GM21619 (cell line): ENCODE data around the gene ARHGEF5.

Experiments
- ATAC-seq: cut with Tn5 transposase; IDR thresholded peaks from one replicate; pipeline ENCODE4 v1.9.1; 2021; ENCODE audit not compliant: unreplicated experiment

The ARHGEF5 gene

GRCh38 chr7:144379776-144380384, 24.7 kb downstream of the ARHGEF5 start:
- ATAC-seq, result no peak

- ATAC-seq, result peak; percentile 90
These were observed 28.9 kb downstream of the ARHGEF5 start for GRCh38 chr7:144384071-144384470.

- ATAC-seq, result no peak
These were observed 29.5 kb downstream of the ARHGEF5 start for GRCh38 chr7:144384555-144385245.

DNA sequence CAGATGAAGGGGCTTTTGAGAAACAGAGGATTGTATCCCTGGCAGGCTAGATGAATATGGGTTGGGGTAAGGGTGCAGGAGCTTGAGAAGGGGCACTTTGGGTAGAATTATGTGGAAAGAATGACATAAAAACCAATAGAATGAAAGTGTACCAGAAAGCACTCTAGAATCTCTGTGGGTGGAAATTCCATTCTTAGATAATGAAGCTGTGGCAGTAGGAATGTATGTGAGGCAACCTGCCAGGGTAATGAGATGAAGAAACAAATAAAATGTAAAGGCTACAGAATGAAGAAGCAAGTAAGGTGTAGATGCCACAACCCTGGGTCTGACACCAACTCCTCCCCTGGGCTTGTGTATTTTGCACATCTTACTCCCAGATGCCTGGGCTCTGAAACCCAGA, 31.5 kb downstream of the ARHGEF5 start:
- no peak for ATAC-seq

DNA sequence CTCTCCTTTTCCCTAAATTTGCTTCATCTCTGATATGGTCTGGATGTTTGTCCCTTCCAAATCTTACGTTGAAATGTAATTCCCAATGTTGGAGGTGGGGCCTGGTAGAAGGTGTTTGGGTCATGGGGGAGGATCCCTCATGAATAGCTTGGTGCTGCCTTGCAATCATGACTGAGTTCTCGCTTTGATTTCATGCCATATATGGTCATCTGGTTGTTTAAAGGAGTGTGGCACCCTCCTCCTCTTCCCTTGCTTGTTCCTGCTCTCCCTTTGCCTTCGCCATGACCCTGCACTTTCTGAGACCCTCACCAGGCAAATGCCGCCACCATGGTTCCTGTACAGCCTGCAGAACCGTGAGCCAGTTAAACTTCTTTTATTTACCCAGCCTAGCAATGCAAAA, 33.7 kb downstream of the ARHGEF5 start:
- ATAC-seq, result no peak

GRCh38 chr7:144390481-144390880, 35.3 kb downstream of the ARHGEF5 start:
- no peak for ATAC-seq

GRCh38 chr7:144391014-144391413, 35.8 kb downstream of the ARHGEF5 start:
- ATAC-seq, result no peak

- peak; percentile 85 for ATAC-seq
These were observed 36.6 kb downstream of the ARHGEF5 start for GRCh38 chr7:144391823-144392255.

GRCh38 chr7:144397086-144397485, 41.9 kb downstream of the ARHGEF5 start:
- ATAC-seq, result no peak

DNA sequence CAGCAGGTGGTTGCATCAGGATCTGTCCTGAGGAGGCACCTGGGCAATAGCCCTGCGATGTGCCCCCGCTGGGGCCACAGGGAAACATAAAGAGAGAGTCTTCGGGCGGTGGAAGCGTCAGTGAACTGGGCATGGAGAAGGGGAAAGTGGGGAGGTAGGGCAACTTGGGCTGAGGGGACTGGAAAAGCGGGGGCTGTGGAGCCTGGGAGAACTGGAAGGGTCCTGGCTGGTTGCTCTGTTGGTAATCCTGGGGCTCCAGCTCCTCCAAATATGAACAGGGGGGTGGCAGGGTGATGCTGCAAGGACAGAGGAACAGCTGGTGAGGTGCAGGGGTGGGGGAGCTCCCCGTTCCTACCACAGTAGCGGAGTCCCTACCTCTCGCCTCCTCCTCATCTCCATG, 43.1 kb downstream of the ARHGEF5 start:
- ATAC-seq, result no peak

DNA sequence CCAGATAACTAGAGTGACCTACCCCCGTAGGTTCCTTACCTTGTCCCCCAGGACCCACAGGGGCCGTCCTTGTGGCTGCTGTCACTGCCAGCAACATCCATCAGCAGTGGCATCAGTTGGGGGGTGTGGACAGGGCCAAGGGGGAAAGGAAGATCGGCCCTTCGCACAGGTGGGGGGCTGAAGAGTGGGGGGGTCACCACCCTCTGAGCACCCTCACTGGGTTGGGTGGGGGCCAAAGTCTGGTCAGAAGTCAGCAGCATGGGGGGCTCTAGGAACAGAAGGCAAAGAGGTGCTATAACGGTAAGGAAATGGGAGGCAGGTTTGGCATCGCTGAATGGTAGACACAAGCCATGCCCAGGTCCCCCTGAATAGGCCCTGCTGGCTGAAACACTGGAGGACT, 43.7 kb downstream of the ARHGEF5 start:
- no peak for ATAC-seq

DNA sequence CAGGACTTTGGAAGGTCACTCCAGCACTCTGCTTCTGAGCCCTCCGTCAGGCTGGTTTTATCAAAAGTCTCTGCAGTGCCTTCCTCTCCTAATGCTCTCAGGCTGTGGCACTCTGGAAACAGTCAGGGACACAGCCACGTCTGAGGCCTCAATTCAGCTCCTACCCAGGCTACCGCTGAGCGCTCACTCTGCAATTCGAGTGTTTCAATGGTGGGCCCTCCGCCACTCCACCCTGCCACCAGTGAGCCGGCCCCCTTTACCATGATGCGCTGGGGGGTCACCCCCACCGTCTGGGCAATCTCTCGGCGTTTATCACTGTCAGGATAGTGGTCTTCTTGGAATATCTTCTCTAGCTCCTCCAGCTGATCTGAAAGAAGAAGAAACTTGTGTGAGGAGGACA, 44.7 kb downstream of the ARHGEF5 start:
- ATAC-seq, result no peak

GRCh38 chr7:144401490-144401889, 46.3 kb downstream of the ARHGEF5 start:
- no peak for ATAC-seq

- ATAC-seq, result no peak
These were observed 47.9 kb downstream of the ARHGEF5 start for GRCh38 chr7:144403102-144403501.

GRCh38 chr7:144403649-144404061, 48.5 kb downstream of the ARHGEF5 start, which contains the start of gene NOBOX:
Gene NOBOX, minus strand, starts transcription at chr7:144403693.
- ATAC-seq, result no peak

- ATAC-seq, result no peak
These were observed 49.7 kb downstream of the ARHGEF5 start for GRCh38 chr7:144404946-144405345.

DNA sequence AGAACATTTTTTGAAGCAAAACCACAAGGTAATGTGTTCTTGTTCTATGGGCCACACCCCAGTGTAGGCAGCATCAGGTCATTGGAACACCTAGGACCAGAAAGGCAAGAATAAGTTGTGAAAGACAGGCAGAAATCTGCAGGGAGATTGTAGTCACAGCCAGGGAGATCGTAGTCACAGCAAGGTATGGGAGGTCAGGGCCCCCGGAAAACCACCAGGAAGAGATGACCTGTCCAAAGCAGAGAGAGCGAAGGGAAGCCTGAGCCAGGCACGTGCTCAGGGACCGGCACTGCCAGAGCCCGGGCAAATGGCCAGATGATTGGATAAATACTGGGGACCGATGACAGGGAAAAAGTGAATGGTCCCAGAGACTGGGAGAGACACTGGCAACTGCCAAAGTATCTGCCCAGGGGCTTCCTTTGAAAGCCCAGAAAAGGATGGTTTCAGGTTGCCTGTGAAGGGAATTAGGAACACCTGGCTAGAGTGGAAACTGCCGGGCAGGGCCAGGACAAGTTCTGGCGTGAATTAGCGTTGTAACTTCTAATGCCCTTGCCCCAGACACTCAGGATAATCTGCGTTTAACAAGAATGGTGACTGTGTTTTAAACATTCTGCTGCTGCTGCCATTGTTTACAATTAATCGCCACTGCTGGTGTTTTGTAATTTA, 52.2 kb downstream of the ARHGEF5 start:
- no peak for ATAC-seq

GRCh38 chr7:144408121-144408520, 52.9 kb downstream of the ARHGEF5 start:
- ATAC-seq, result no peak

GRCh38 chr7:144410441-144410840, 55.2 kb downstream of the ARHGEF5 start:
- ATAC-seq, result no peak

DNA sequence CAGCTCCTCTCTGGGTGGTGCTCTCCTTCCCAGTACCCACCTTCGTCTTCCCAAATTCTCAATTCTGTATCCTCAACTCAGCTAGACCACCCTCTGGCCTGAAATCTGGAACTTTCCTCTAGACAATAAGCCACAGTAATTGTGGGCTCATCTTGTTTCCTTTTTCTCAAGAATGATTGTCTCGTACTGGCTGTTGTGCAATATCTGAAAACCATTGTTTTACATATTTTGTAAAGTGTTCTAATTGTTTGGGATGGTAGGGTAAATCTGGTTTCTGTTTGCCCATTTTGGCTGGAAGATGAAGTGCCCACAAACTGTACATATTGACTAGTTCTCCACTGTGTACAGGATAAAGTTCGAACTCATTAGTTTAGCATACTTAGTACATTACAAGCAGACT, 59.6 kb downstream of the ARHGEF5 start:
- ATAC-seq, result no peak

DNA sequence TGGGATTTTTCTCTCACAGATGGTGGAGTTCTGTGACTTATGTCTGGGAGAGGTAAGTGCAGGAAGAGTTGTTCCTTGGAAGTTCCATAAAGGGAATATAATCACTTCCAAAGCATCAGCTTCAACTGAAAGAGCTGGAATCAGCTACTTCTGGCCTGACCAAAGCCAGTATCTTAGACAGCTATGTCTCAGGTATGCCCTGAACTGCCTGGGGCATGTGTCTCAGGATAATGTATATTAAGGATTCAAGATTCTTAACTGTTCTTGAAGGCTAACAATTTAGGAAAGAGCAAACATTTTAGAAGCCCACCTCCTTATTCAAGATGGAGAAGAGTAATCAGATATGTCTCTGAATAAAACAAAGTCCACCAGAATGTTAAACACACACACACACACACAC, 60.7 kb downstream of the ARHGEF5 start:
- ATAC-seq, result no peak

DNA sequence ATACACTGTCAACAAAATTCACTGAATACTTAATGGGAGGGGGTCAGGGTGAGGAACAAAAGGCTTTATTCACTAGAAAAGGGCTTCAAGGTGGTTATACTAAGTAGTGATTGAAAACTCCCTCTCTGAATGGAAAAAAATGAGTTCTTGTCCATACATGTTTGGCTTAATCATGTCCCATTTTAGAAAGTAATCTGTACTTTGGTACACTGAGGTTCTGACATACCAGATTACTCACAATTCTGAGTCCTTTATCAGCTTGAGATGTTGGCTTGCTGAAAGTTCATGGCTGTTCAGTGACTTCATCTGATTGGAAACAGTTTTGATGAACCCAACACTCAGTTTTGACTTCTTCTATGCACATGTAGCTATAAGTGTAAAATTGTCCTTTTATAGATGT, 61.1 kb downstream of the ARHGEF5 start:
- no peak for ATAC-seq
